Endothelial cell of umbilical vein (primary cell): Measurements from ENCODE around the gene RAB40C. TPM values are rescaled to one million over a fixed set of nuclear protein-coding genes. Genes with fewer than 3 reads are reported as not detected.

Experiments
- BruUV-seq: library from RNA; stranded (reverse); fragments of 400-500 nt; replicated peaks from 2 replicates; lab custom pipeline; 2021; lab: Mats Ljungman, UMichigan
- CTCF ChIA-PET: fragments of 300-600, 350-600 bp; sonication (Branson Sonifier 250); formaldehyde crosslinking; loops from one replicate; lab custom pipeline; 2021; ENCODE audit warnings: antibody characterized with exemption, inconsistent platforms; lab: Charles Lee
- POLR2A ChIA-PET: fragments of 300-600, 350-600 bp; sonication (Branson Sonifier 250); formaldehyde crosslinking; loops from one replicate; lab custom pipeline; 2021; ENCODE audit warnings: antibody characterized with exemption, inconsistent platforms; lab: Charles Lee
- DNase-seq: peaks from one replicate; pipeline ENCODE4 v3.0.0-alpha.2; 2011; ENCODE audit warnings: low read depth, low spot score
- FAIRE-seq: peaks from 2 replicates; lab custom pipeline; 2011; peaks lifted over from hg19 to GRCh38; lab: Jason Lieb, UNC
- H2AFZ ChIP-seq: 2 replicates; pipeline ENCODE4 v1.6.0; 2012; ENCODE audit warnings: low read depth, low read length, control low read depth, inconsistent platforms
- H3K27ac ChIP-seq: 2 replicates; pipeline ENCODE4 v1.5.1; 2011; ENCODE audit warnings: low read depth, mild to moderate bottlenecking, control low read depth, low read length, moderate library complexity; ENCODE audit not compliant: insufficient read depth
- H3K27me3 ChIP-seq, 2 experiments: 2 replicates each; pipeline versions ENCODE4 v1.6.0 to v1.6.1; 2011; ENCODE audit warnings: low read length in 2 of 2, mixed read lengths in 1 of 2; ENCODE audit not compliant: control insufficient read depth in 2 of 2, insufficient read depth in 2 of 2
- H3K36me3 ChIP-seq, 2 experiments: 2 replicates in 1 of 2; 3 replicates in 1 of 2; pipeline ENCODE4 v1.5.1; 2011; ENCODE audit warnings: low read length in 2 of 2, mild to moderate bottlenecking in 1 of 2, moderate library complexity in 1 of 2; ENCODE audit not compliant: control insufficient read depth in 2 of 2, insufficient read depth in 2 of 2; ENCODE audit errors: extremely low read depth in 1 of 2
- H3K4me1 ChIP-seq: 3 replicates; pipeline ENCODE4 v1.5.1; 2011; ENCODE audit warnings: mild to moderate bottlenecking, low read length; ENCODE audit not compliant: control insufficient read depth, insufficient read depth; ENCODE audit errors: extremely low read depth
- H3K4me2 ChIP-seq: 2 replicates; pipeline ENCODE4 v1.6.1; 2011; ENCODE audit warnings: low read length, control low read depth, mixed read lengths; ENCODE audit not compliant: insufficient read depth
- H3K4me3 ChIP-seq, 3 experiments: fragments of 200-600 bp in 1 of 3; sonication (generic), shearing (Covaris generic) in 1 of 3; replicated peaks in 1 of 3; 2 replicates each; pipeline ENCODE4 v1.5.1; 2011 to 2016; ENCODE audit warnings: control low read depth in 3 of 3, low read length in 3 of 3, mild to moderate bottlenecking in 2 of 3, inconsistent platforms in 1 of 3, low read depth in 1 of 3, moderate library complexity in 1 of 3; ENCODE audit not compliant: insufficient read depth in 1 of 3
- H3K79me2 ChIP-seq: 2 replicates; pipeline ENCODE4 v1.6.0; 2012; ENCODE audit warnings: low read length, inconsistent platforms; ENCODE audit not compliant: control insufficient read depth, insufficient read depth
- H3K9ac ChIP-seq: replicated peaks from 2 replicates; pipeline ENCODE3; 2011; ENCODE audit warnings: low read length, control low read depth; ENCODE audit not compliant: insufficient read depth; ENCODE audit errors: extremely low read depth
- H3K9me1 ChIP-seq: replicated peaks from 3 replicates; pipeline ENCODE4 v1.6.0; 2011; ENCODE audit warnings: mild to moderate bottlenecking, low read length; ENCODE audit not compliant: control insufficient read depth, insufficient read depth; ENCODE audit errors: extremely low read depth
- H3K9me3 ChIP-seq: replicated peaks from 2 replicates; pipeline ENCODE4 v1.5.1; 2012; ENCODE audit warnings: low read length, inconsistent platforms; ENCODE audit not compliant: control insufficient read depth, insufficient read depth
- H4K20me1 ChIP-seq: replicated peaks from 2 replicates; pipeline ENCODE3; 2011; ENCODE audit warnings: mild to moderate bottlenecking, low read length; ENCODE audit not compliant: control insufficient read depth, insufficient read depth; ENCODE audit errors: extremely low read depth
- EZH2 ChIP-seq: IDR thresholded peaks from 2 replicates; pipeline ENCODE4 v1.6.1; 2012; ENCODE audit warnings: borderline replicate concordance, low read depth, mild to moderate bottlenecking, moderate library complexity, low read length, inconsistent platforms; ENCODE audit not compliant: severe bottlenecking
- JUN ChIP-seq: IDR thresholded peaks from 2 replicates; pipeline ENCODE4 v1.6.1; 2011; ENCODE audit warnings: borderline replicate concordance, low read depth; ENCODE audit not compliant: insufficient read length, insufficient read depth
- MAX ChIP-seq: IDR thresholded peaks from 2 replicates; pipeline ENCODE4 v1.6.1; 2011; ENCODE audit not compliant: insufficient read depth, insufficient read length
- POLR2A ChIP-seq: IDR thresholded peaks from 2 replicates; pipeline ENCODE4 v1.6.1; 2012; ENCODE audit warnings: low read depth, mild to moderate bottlenecking, control low read depth, low read length
- POLR2AphosphoS5 ChIP-seq: IDR thresholded peaks from 2 replicates; pipeline ENCODE4 v1.6.1; 2012; ENCODE audit warnings: low read depth, mild to moderate bottlenecking, control low read depth, low read length, moderate library complexity; ENCODE audit not compliant: insufficient read depth
- dilution Hi-C: fragments of 300-500 bp; cut with MboI; formaldehyde crosslinking; loops from one replicate; pipeline ENCODE4 v1.15.0; 2019; ENCODE audit warnings: low sequenced_read_pairs; ENCODE audit not compliant: extremely low pct_ligation_motif_present
- intact Hi-C: fragments of 100-400 bp; cut with micrococcal nuclease; formaldehyde crosslinking; loops from one replicate; pipeline ENCODE4 v1.10.0; 2022
- polyA plus RNA-seq, 4 experiments: library from polyadenylated mRNA; depleted of rRNA in 3 of 4; stranded (reverse) in 3 of 4; unstranded in 1 of 4; fragments of >200 nt; gene quantifications; 2 replicates each; pipeline versions ENCODE4 v1.2.1 to v1.2.3, GENCODE V29; 2011 to 2012; ENCODE audit warnings: missing spikeins in 1 of 4
- total RNA-seq: library from RNA; stranded (reverse); gene quantifications from 2 replicates; pipeline ENCODE4 v1.2.3, GENCODE V29; 2021
- TF ChIP-seq, protein P1 (sequence below), 2 donors: IDR thresholded peaks; 1 replicate in 1 of 2; 2 replicates in 1 of 2; pipeline ENCODE4 v1.5.1; 2011; ENCODE audit warnings: low read length in 2 of 2, mild to moderate bottlenecking in 2 of 2, moderate library complexity in 2 of 2, control low read depth in 1 of 2, inconsistent platforms in 1 of 2, low read depth in 1 of 2; ENCODE audit not compliant: insufficient read depth in 1 of 2; ENCODE audit errors: extremely low read depth in 1 of 2

The RAB40C gene
- total and polyA plus RNA-seq, 2 donors (not counting 3 experiments of a cell fraction or from before 2014, with no cell fraction given) = 12.4 to 18.8 TPM

DNA sequence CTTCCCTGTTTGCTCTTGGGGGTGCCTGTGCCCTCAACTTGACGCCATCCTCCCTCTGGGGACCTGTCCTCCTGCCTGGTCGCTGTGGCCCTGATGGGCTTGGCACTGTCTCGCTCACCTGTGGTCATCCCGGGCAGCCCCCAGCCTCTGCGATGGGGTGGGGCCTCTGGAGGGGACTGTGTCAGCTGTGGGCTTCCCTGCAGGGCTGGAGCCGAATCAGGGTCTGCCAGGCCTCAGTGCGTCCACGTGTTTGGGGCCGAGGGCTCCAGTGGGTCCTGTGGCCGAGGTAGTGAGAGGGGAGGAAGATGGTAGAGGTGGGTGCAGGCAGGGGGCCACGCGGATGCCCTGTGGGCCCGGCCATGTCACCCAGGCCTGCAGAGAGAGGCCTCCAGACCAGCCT, 12.1 kb upstream of the RAB40C start:
- no peaks in the 10 kb centered on the region for H3K9me1 ChIP-seq
- no peak overlapping the region for H3K4me3 ChIP-seq
- peaks cover 0 to 16% of the 10 kb centered on the region in 2 experiments for H3K36me3 ChIP-seq
- CTCF ChIA-PET = interaction anchor here (1.2 to 2.1 kb wide), 3 partner anchors 11 to 82 kb away, joined by 4 to 10 read pairs (median 5); no protein-coding TSS in a partner anchor
- H4K20me1 ChIP-seq = no peaks in the 10 kb centered on the region
- TF ChIP-seq JUN (no peak), POLR2A (no peak), EZH2 (no peak)
- TF ChIP-seq, protein P1, sequence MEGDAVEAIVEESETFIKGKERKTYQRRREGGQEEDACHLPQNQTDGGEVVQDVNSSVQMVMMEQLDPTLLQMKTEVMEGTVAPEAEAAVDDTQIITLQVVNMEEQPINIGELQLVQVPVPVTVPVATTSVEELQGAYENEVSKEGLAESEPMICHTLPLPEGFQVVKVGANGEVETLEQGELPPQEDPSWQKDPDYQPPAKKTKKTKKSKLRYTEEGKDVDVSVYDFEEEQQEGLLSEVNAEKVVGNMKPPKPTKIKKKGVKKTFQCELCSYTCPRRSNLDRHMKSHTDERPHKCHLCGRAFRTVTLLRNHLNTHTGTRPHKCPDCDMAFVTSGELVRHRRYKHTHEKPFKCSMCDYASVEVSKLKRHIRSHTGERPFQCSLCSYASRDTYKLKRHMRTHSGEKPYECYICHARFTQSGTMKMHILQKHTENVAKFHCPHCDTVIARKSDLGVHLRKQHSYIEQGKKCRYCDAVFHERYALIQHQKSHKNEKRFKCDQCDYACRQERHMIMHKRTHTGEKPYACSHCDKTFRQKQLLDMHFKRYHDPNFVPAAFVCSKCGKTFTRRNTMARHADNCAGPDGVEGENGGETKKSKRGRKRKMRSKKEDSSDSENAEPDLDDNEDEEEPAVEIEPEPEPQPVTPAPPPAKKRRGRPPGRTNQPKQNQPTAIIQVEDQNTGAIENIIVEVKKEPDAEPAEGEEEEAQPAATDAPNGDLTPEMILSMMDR (IDR thresholded peaks at IDR 0.05; ENCODE audit: extremely low read depth in 1 of 2, insufficient read depth in 1 of 2, low read depth in 1 of 2, low read length in 2 of 2) = no peak
- BruUV-seq = no TSS peak
- dilution Hi-C loops (no loop called here), intact Hi-C loops (no loop called here)
- no peak overlapping the region for H3K9ac ChIP-seq
- H2AFZ ChIP-seq = no peak overlapping the region
- H3K27ac ChIP-seq = no peak overlapping the region
- no peaks in the 10 kb centered on the region for H3K27me3 ChIP-seq
- H3K4me1 ChIP-seq = peaks cover 2% of the 10 kb centered on the region
- POLR2A ChIA-PET = interaction anchor here (0.6 kb wide), 1 partner anchor 77 kb away, joined by 6 read pairs; no protein-coding TSS in a partner anchor
- FAIRE-seq (no peak), DNase-seq (no peak)
- no peak overlapping the region for H3K4me2 ChIP-seq
- no peaks in the 10 kb centered on the region for H3K79me2 ChIP-seq
- H3K9me3 ChIP-seq = no peaks in the 10 kb centered on the region

DNA sequence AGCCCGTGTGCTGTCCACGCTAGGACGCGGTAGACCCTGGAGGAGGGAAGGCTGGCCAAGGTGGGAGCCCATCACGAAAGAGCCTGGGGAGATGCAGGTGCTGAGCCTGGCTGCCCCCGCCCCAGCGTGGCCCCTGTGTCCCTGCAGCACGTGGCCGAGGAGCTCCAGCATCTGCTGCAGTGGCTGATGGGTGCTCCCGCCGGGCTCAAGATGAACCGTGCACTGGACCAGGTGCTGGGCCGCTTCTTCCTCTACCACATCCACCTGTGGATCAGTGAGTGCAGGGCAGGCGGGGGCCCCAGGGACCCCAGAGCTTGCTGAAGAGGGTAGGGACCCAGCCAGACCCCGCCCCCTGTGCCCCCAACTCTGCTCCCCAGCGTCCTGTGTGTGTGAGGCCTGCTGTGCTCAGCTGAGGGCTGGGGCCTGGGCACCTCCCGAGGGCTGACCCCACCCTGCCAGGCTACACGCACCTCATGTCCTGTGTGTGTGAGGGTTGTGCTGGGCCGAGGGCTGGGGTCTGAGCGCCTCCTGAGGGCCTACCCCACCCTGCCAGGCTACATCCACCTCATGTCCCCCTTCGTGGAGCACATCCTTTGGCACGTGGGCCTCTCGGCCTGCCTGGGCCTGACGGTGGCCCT, 11.5 kb upstream of the RAB40C start:
- H2AFZ ChIP-seq = no peak overlapping the region
- no peaks in the 10 kb centered on the region for H3K9me3 ChIP-seq
- no peak for TF ChIP-seq MAX
- TF ChIP-seq POLR2AphosphoS5 = peak; percentile 14
- dilution Hi-C loops = no loop called here
- FAIRE-seq (no peak), DNase-seq (no peak)
- no peaks in the 10 kb centered on the region for H3K9me1 ChIP-seq
- no peak overlapping the region for H3K4me3 ChIP-seq
- no peak overlapping the region for H3K27ac ChIP-seq
- intact Hi-C loops = no loop called here
- POLR2A ChIA-PET = interaction anchor here (0.6 kb wide), 1 partner anchor 76 kb away, joined by 6 read pairs; no protein-coding TSS in a partner anchor
- H3K4me2 ChIP-seq = no peak overlapping the region
- H4K20me1 ChIP-seq = no peaks in the 10 kb centered on the region
- H3K4me1 ChIP-seq = peaks cover 2% of the 10 kb centered on the region
- BruUV-seq = no TSS peak
- H3K27me3 ChIP-seq = no peaks in the 10 kb centered on the region
- CTCF ChIA-PET = interaction anchor here (1.0 to 2.1 kb wide), 5 partner anchors 10 to 92 kb away, joined by 3 to 10 read pairs (median 5); no protein-coding TSS in a partner anchor
- peaks cover 0 to 16% of the 10 kb centered on the region in 2 experiments for H3K36me3 ChIP-seq
- H3K79me2 ChIP-seq = no peaks in the 10 kb centered on the region
- no peak overlapping the region for H3K9ac ChIP-seq
